SK-N-SH (cell line): ENCODE data around the gene ROR2. TPM values are rescaled to one million over a fixed set of nuclear protein-coding genes. Genes with fewer than 3 reads are reported as not detected.

Experiments
- CTCF ChIA-PET: fragments of 300-600, 350-600 bp; formaldehyde crosslinking; extraction: SDS; loops from one replicate; lab custom pipeline; 2021; lab: Yijun Ruan, JAX
- POLR2A ChIA-PET: fragments of 350-600 bp; sonication (Branson Sonifier 250); formaldehyde crosslinking; extraction: SDS; loops from one replicate; lab custom pipeline; 2020; ENCODE audit warnings: antibody characterized with exemption, inconsistent platforms; lab: Yijun Ruan, JAX
- DNase-seq: peaks from one replicate; pipeline ENCODE4 v3.0.0; 2012
- H2AFZ ChIP-seq: fragments of 200-600 bp; sonication (generic); 2 replicates; pipeline ENCODE4 v1.8.1; 2016; ENCODE audit warnings: antibody characterized with exemption, mild to moderate bottlenecking, low read depth
- H3F3A ChIP-seq: fragments of 200-600 bp; sonication (generic); replicated peaks from 2 replicates; pipeline ENCODE3; 2016; ENCODE audit warnings: antibody characterized with exemption, mild to moderate bottlenecking; ENCODE audit not compliant: insufficient read depth
- H3K27ac ChIP-seq, 2 experiments: fragments of 200-500 bp in 1 of 2; fragments of 200-600 bp in 1 of 2; sonication (Bioruptor generic) in 1 of 2; sonication (generic), shearing (Covaris generic) in 1 of 2; 2 replicates each; pipeline versions ENCODE4 v1.5.1 to v1.6.1; 2014 to 2016; ENCODE audit warnings: low read depth in 2 of 2, inconsistent platforms in 1 of 2, low read length in 1 of 2, mild to moderate bottlenecking in 1 of 2, mixed read lengths in 1 of 2
- H3K27me3 ChIP-seq: fragments of 200-600 bp; sonication (generic), shearing (Covaris generic); 2 replicates; pipeline ENCODE4 v1.6.1; 2016; ENCODE audit warnings: mixed run types; ENCODE audit not compliant: insufficient read depth
- H3K36me3 ChIP-seq, 2 experiments: fragments of 200-500 bp in 1 of 2; fragments of 200-600 bp in 1 of 2; sonication (Bioruptor generic) in 1 of 2; sonication (generic) in 1 of 2; replicated peaks in 1 of 2; 2 replicates each; pipeline versions ENCODE3 to v1.5.1; 2014 to 2016; ENCODE audit warnings: low read length in 1 of 2, mild to moderate bottlenecking in 1 of 2; ENCODE audit not compliant: insufficient read depth in 2 of 2, control insufficient read depth in 1 of 2
- H3K4me1 ChIP-seq, 2 experiments: fragments of 200-500 bp in 1 of 2; fragments of 200-600 bp in 1 of 2; sonication (Bioruptor generic) in 1 of 2; sonication (generic), shearing (Covaris generic) in 1 of 2; 2 replicates each; pipeline versions ENCODE4 v1.5.1 to v1.6.1; 2014 to 2016; ENCODE audit warnings: low read depth in 1 of 2, low read length in 1 of 2, mixed run types in 1 of 2; ENCODE audit not compliant: insufficient read depth in 2 of 2, control insufficient read depth in 1 of 2
- H3K4me2 ChIP-seq: fragments of 200-600 bp; sonication (generic), shearing (Covaris generic); 2 replicates; pipeline ENCODE4 v1.6.1; 2017; ENCODE audit warnings: mixed run types
- H3K4me3 ChIP-seq, 2 experiments: fragments of 200-500 bp in 1 of 2; fragments of 200-600 bp in 1 of 2; sonication (Bioruptor generic) in 1 of 2; sonication (generic), shearing (Covaris generic) in 1 of 2; 2 replicates each; pipeline versions ENCODE4 v1.5.1 to v1.8.1; 2014 to 2016; ENCODE audit warnings: low read depth in 2 of 2, inconsistent platforms in 1 of 2, low read length in 1 of 2, mild to moderate bottlenecking in 1 of 2, mixed read lengths in 1 of 2, moderate library complexity in 1 of 2
- H3K79me2 ChIP-seq: fragments of 200-600 bp; sonication (generic); 2 replicates; pipeline ENCODE4 v1.8.1; 2017; ENCODE audit warnings: mild to moderate bottlenecking; ENCODE audit not compliant: insufficient read depth
- H3K9ac ChIP-seq: fragments of 200-600 bp; sonication (generic); 2 replicates; pipeline ENCODE4 v1.6.1; 2017; ENCODE audit warnings: mixed run types
- H3K9me2 ChIP-seq: fragments of 200-600 bp; sonication (generic); 2 replicates; pipeline ENCODE4 v1.6.1; 2017; ENCODE audit warnings: mixed run types
- H3K9me3 ChIP-seq: fragments of 200-600 bp; sonication (generic); 2 replicates; pipeline ENCODE4 v1.6.1; 2017; ENCODE audit warnings: mixed run types, mild to moderate bottlenecking, moderate library complexity
- H4K20me1 ChIP-seq: fragments of 200-600 bp; sonication (generic); 2 replicates; pipeline ENCODE4 v1.6.1; 2017; ENCODE audit warnings: mild to moderate bottlenecking, mixed run types; ENCODE audit not compliant: insufficient read depth
- CHD2 ChIP-seq: fragments of 150-350 bp; IDR thresholded peaks from 2 replicates; pipeline ENCODE4 v1.6.1; 2018; ENCODE audit warnings: low read length; ENCODE audit not compliant: partially characterized antibody
- EZH2phosphoT487 ChIP-seq: fragments of 200-600 bp; sonication (generic); IDR thresholded peaks from 2 replicates; pipeline ENCODE4 v1.6.1; 2017; ENCODE audit warnings: low read depth, mixed run types, mild to moderate bottlenecking, antibody characterized with exemption, moderate library complexity, borderline replicate concordance
- FOSL2 ChIP-seq: IDR thresholded peaks from 2 replicates; pipeline ENCODE4 v1.4.0; 2012; ENCODE audit warnings: low read depth, mild to moderate bottlenecking, moderate library complexity, borderline replicate concordance
- FOXJ3 ChIP-seq: sonication (generic); formaldehyde crosslinking; IDR thresholded peaks from 2 replicates; pipeline ENCODE4 v1.5.1; 2020; ENCODE audit warnings: mild to moderate bottlenecking, missing genetic modification reagents
- GATA2 ChIP-seq: sonication (generic); formaldehyde crosslinking; IDR thresholded peaks from 2 replicates; pipeline ENCODE4 v1.5.0; 2020; ENCODE audit warnings: mild to moderate bottlenecking, missing genetic modification reagents
- IRF3 ChIP-seq: fragments of 150-350 bp; IDR thresholded peaks from 2 replicates; pipeline ENCODE4 v1.6.1; 2016; ENCODE audit warnings: mild to moderate bottlenecking, low read depth, low read length
- MXI1 ChIP-seq: IDR thresholded peaks from 2 replicates; pipeline ENCODE4 v1.6.1; 2012; ENCODE audit warnings: mild to moderate bottlenecking, low read depth, low read length, improper control_type of control experiment
- NFIC ChIP-seq: IDR thresholded peaks from 2 replicates; pipeline ENCODE4 v1.4.0; 2012; ENCODE audit warnings: borderline replicate concordance
- POLR2AphosphoS5 ChIP-seq: IDR thresholded peaks from 2 replicates; pipeline ENCODE4 v1.6.1; 2012; ENCODE audit warnings: low read depth, low read length
- RAD21 ChIP-seq: IDR thresholded peaks from 2 replicates; pipeline ENCODE4 v1.6.1; 2012; ENCODE audit warnings: mild to moderate bottlenecking, low read length
- RCOR1 ChIP-seq: fragments of 150-350 bp; IDR thresholded peaks from 2 replicates; pipeline ENCODE4 v1.6.1; 2017; ENCODE audit warnings: antibody characterized with exemption, low read length
- REST ChIP-seq: IDR thresholded peaks from 2 replicates; pipeline ENCODE4 v1.6.1; 2012; ENCODE audit warnings: mild to moderate bottlenecking, low read depth, low read length, moderate library complexity
- SIN3A ChIP-seq: IDR thresholded peaks from 2 replicates; pipeline ENCODE4 v1.6.1; 2012; ENCODE audit warnings: low read depth, mild to moderate bottlenecking, low read length, moderate library complexity, borderline replicate concordance
- TCF12 ChIP-seq: IDR thresholded peaks from 2 replicates; pipeline ENCODE4 v1.4.0; 2012
- ZBTB33 ChIP-seq: IDR thresholded peaks from 2 replicates; pipeline ENCODE4 v1.4.0; 2012; ENCODE audit warnings: low read depth, borderline replicate concordance
- WGBS: methylation state at CpG from one replicate; pipeline ENCODE4 v1.1.6; 2017; ENCODE audit warnings: low lambda C conversion rate; 5-methylcytosine and 5-hydroxymethylcytosine counted together
- polyA plus RNA-seq, 3 experiments: library from polyadenylated mRNA; depleted of rRNA; stranded (reverse); fragments of >200 nt; gene quantifications; 2 replicates each; pipeline ENCODE4 v1.2.3, GENCODE V29; 2012
- TF ChIP-seq, protein P1 (sequence below): fragments of 200-600 bp; sonication (generic); IDR thresholded peaks from 2 replicates; pipeline ENCODE4 v1.6.1; 2017; ENCODE audit warnings: antibody characterized with exemption, mild to moderate bottlenecking, moderate library complexity

The ROR2 gene
- polyA plus RNA-seq, 1 of the 3 experiments (the other 2 are of a cell fraction), result 0.43 TPM

DNA sequence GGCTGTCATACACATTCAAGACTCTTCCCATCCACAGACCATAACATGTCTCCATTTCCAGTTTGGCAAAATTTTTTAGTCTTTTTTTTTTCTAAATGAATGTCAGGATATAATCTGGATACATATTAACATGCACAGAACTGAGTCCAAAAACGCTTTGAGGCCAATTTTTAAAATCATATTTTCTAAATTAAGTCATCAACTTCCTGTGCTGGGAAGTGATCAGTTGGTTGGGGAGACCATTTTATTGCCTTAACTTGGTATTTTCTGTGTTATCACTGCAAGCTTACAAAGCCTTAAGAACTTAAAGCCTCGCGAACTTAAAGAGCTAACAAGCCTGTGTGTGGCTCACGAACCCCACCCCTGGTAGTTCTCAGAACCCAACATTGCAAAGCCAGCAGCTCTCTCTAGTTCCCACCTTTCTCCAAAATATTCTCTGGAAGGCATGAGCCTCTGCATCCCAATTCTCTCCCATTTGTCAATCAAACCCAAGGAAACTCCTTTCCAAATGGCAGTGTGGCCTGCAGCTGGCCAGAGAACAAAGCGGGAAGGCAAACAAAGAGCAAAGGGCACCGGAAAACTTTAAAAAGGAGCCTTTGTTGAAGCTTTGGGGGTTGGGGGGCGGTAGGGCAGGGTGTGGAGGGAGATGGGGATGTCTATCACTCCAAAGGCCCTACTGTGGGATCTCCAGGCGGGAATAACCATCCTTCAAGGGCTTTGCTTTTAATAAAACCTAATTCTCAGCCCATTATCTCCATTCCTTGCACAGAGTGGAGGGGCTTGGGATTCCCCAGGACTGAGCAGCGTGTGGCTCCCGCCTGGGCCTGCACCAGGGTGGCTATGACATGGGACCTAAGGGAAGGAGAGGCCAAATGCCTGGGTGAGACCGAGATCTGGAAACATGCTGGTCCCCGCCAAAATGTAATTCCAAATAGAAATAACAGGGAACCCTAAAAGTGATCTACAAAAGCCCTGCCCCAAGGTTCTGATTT is 65.0 kb downstream of the ROR2 start:
- Histone ChIP-seq H4K20me1 (no peaks in the 10 kb centered on the region), H3K9ac (no peak overlapping the region), H3K9me3 (no peaks in the 10 kb centered on the region), H3K4me1 (peaks cover 0 to 27% of the 10 kb centered on the region in 2 experiments; a peak in 1 of 4 replicates), H3K9me2 (no peaks in the 10 kb centered on the region), H3K27ac (peak overlapping the region in 1 of 2 experiments; percentile 69; a peak in 2 of 4 replicates), H3K36me3 (no peaks in the 10 kb centered on the region), H3K4me3 (no peak overlapping the region), H3F3A (no peaks in the 10 kb centered on the region), H3K4me2 (no peak overlapping the region), H3K79me2 (no peaks in the 10 kb centered on the region), H3K27me3 (no peaks in the 10 kb centered on the region), H2AFZ (no peak overlapping the region)
- no peak for DNase-seq
- ChIA-PET POLR2A (no interaction called here), CTCF (interaction anchor here (1.0 to 1.8 kb wide), 4 partner anchors 9 to 150 kb away, joined by 3 to 5 read pairs (median 4); partner anchors contain the start of gene ROR2)
- 64% methylated on average over 12 of the region's 12 CpGs for WGBS
- TF ChIP-seq NFIC (no peak), FOSL2 (no peak), EZH2phosphoT487 (no peak), RCOR1 (no peak), FOXJ3 (no peak), IRF3 (no peak)

GRCh38 chr9:91884153-91884552 is 65.9 kb downstream of the ROR2 start:
- Histone ChIP-seq H3K9me2 (no peaks in the 10 kb centered on the region), H3K36me3 (no peaks in the 10 kb centered on the region), H3K4me3 (no peak overlapping the region), H3K27me3 (no peaks in the 10 kb centered on the region), H3F3A (no peaks in the 10 kb centered on the region), H3K79me2 (no peaks in the 10 kb centered on the region), H3K9ac (no peak overlapping the region), H3K4me1 (peaks cover 0 to 23% of the 10 kb centered on the region in 2 experiments; a peak in 1 of 4 replicates), H3K4me2 (no peak overlapping the region), H2AFZ (no peak overlapping the region), H4K20me1 (no peaks in the 10 kb centered on the region), H3K27ac (peak overlapping the region in 1 of 2 experiments; percentile 69; a peak in 2 of 4 replicates), H3K9me3 (no peaks in the 10 kb centered on the region)
- DNase-seq, result no peak
- POLR2A ChIA-PET, result no interaction called here
- CTCF ChIA-PET, result interaction anchor here (0.6 to 1.3 kb wide), 3 partner anchors 9 to 76 kb away, joined by 3 to 4 read pairs (median 3); no protein-coding TSS in a partner anchor
- 86% methylated on average over 1 of the region's 1 CpG for WGBS
- TF ChIP-seq REST, result no peak
- no peak for TF ChIP-seq ZBTB33
- TF ChIP-seq MXI1, result no peak
- no peak for TF ChIP-seq RCOR1
- no peak for TF ChIP-seq RAD21
- TF ChIP-seq FOXJ3, result no peak
- no peak for TF ChIP-seq SIN3A
- TF ChIP-seq NFIC, result no peak
- no peak for TF ChIP-seq CHD2
- TF ChIP-seq TCF12, result no peak
- TF ChIP-seq GATA2 (CRISPR knock-in tag), result no peak
- no peak for TF ChIP-seq POLR2AphosphoS5
- TF ChIP-seq, protein P1, sequence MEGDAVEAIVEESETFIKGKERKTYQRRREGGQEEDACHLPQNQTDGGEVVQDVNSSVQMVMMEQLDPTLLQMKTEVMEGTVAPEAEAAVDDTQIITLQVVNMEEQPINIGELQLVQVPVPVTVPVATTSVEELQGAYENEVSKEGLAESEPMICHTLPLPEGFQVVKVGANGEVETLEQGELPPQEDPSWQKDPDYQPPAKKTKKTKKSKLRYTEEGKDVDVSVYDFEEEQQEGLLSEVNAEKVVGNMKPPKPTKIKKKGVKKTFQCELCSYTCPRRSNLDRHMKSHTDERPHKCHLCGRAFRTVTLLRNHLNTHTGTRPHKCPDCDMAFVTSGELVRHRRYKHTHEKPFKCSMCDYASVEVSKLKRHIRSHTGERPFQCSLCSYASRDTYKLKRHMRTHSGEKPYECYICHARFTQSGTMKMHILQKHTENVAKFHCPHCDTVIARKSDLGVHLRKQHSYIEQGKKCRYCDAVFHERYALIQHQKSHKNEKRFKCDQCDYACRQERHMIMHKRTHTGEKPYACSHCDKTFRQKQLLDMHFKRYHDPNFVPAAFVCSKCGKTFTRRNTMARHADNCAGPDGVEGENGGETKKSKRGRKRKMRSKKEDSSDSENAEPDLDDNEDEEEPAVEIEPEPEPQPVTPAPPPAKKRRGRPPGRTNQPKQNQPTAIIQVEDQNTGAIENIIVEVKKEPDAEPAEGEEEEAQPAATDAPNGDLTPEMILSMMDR, result no peak
